Type B pancreatic cell (in vitro differentiated cells): Measurements from ENCODE around the gene TMPRSS2. TPM values are rescaled to one million over a fixed set of nuclear protein-coding genes. Genes with fewer than 3 reads are reported as not detected.

ENCODE experiments used
- DNase-seq: peaks from one replicate; pipeline ENCODE4 v3.0.0; 2021; ENCODE audit warnings: mixed read lengths; ENCODE audit not compliant: unreplicated experiment; ENCODE audit errors: extremely low spot score
- H3K27ac Mint-ChIP-seq: 2 replicates; pipeline ENCODE4 v1.8.0; 2021; ENCODE audit warnings: mild to moderate bottlenecking, mixed read lengths
- H3K27me3 Mint-ChIP-seq: 2 replicates; pipeline ENCODE4 v1.8.0; 2021; ENCODE audit warnings: mixed read lengths
- H3K36me3 Mint-ChIP-seq: 2 replicates; pipeline ENCODE4 v1.8.0; 2021; ENCODE audit warnings: mixed read lengths
- H3K4me1 Mint-ChIP-seq: one replicate; pipeline ENCODE4 v1.8.0; 2021; ENCODE audit warnings: mixed read lengths; ENCODE audit not compliant: unreplicated experiment
- H3K4me3 Mint-ChIP-seq: 2 replicates; pipeline ENCODE4 v1.8.0; 2021; ENCODE audit warnings: mild to moderate bottlenecking, mixed read lengths
- H3K9me3 Mint-ChIP-seq: 2 replicates; pipeline ENCODE4 v1.8.0; 2021; ENCODE audit warnings: mixed read lengths
- CTCF ChIP-seq: fragments of 200-600 bp; sonication (generic); conservative IDR thresholded peaks from 2 replicates; pipeline ENCODE4 v1.5.0; 2021; ENCODE audit warnings: antibody characterized with exemption, mild to moderate bottlenecking
- total RNA-seq: library from RNA; stranded (reverse); gene quantifications from 2 replicates; pipeline ENCODE4 v1.2.1, GENCODE V29; 2021; ENCODE audit warnings: low replicate concordance

The TMPRSS2 gene
- total RNA-seq, 1 donor from 2014 or later: 82.1 TPM

GRCh38 chr21:41520560-41521442 is 12.8 kb upstream of the TMPRSS2 start:
- Mint-ChIP-seq H3K4me1 (peaks cover under 1% of the 10 kb centered on the region), H3K27ac (no peak overlapping the region), H3K9me3 (peaks cover 9% of the 10 kb centered on the region), H3K27me3 (no peaks in the 10 kb centered on the region), H3K4me3 (no peak overlapping the region), H3K36me3 (no peaks in the 10 kb centered on the region)
- no peak for DNase-seq
- no peak for TF ChIP-seq CTCF

- H3K4me1 Mint-ChIP-seq: no peaks in the 10 kb centered on the region
Measured at GRCh38 chr21:41519806-41520559, 12.0 kb upstream of the TMPRSS2 start.

GRCh38 chr21:41518757-41519156 is 10.8 kb upstream of the TMPRSS2 start:
- no peaks in the 10 kb centered on the region for H3K27me3 Mint-ChIP-seq
- no peak overlapping the region for H3K4me3 Mint-ChIP-seq
- H3K27ac Mint-ChIP-seq: no peak overlapping the region
- no peaks in the 10 kb centered on the region for H3K36me3 Mint-ChIP-seq
- peaks cover 11% of the 10 kb centered on the region for H3K9me3 Mint-ChIP-seq
- no peak for DNase-seq
- no peaks in the 10 kb centered on the region for H3K4me1 Mint-ChIP-seq
- TF ChIP-seq CTCF: no peak

More at GRCh38 chr21:41519806-41520559, 12.0 kb upstream of the TMPRSS2 start:
- Mint-ChIP-seq H3K27me3 (no peaks in the 10 kb centered on the region), H3K27ac (no peak overlapping the region), H3K9me3 (peaks cover 11% of the 10 kb centered on the region), H3K4me3 (peak overlapping the region; percentile 32), H3K36me3 (no peaks in the 10 kb centered on the region)
- DNase-seq: no peak
- TF ChIP-seq CTCF: no peak

- Mint-ChIP-seq H3K4me1 (peaks cover 1% of the 10 kb centered on the region), H3K36me3 (no peaks in the 10 kb centered on the region), H3K9me3 (peaks cover 11% of the 10 kb centered on the region), H3K4me3 (no peak overlapping the region), H3K27me3 (peaks cover 36% of the 10 kb centered on the region), H3K27ac (no peak overlapping the region)
- DNase-seq: no peak
- no peak for TF ChIP-seq CTCF
Measured at GRCh38 chr21:41511858-41512257, 3.9 kb upstream of the TMPRSS2 start.

- no peak for TF ChIP-seq CTCF
- DNase-seq: no peak
- Mint-ChIP-seq H3K27me3 (peaks cover 49% of the 10 kb centered on the region), H3K4me3 (peak overlapping the region; percentile 20), H3K9me3 (no peaks in the 10 kb centered on the region), H3K36me3 (no peaks in the 10 kb centered on the region), H3K4me1 (peaks cover 5% of the 10 kb centered on the region), H3K27ac (peak overlapping the region; percentile 26)
Measured at GRCh38 chr21:41510500-41510899, 2.5 kb upstream of the TMPRSS2 start.
